ENCODE measurements around the gene CMPK2.

CMPK2 gene

DNA sequence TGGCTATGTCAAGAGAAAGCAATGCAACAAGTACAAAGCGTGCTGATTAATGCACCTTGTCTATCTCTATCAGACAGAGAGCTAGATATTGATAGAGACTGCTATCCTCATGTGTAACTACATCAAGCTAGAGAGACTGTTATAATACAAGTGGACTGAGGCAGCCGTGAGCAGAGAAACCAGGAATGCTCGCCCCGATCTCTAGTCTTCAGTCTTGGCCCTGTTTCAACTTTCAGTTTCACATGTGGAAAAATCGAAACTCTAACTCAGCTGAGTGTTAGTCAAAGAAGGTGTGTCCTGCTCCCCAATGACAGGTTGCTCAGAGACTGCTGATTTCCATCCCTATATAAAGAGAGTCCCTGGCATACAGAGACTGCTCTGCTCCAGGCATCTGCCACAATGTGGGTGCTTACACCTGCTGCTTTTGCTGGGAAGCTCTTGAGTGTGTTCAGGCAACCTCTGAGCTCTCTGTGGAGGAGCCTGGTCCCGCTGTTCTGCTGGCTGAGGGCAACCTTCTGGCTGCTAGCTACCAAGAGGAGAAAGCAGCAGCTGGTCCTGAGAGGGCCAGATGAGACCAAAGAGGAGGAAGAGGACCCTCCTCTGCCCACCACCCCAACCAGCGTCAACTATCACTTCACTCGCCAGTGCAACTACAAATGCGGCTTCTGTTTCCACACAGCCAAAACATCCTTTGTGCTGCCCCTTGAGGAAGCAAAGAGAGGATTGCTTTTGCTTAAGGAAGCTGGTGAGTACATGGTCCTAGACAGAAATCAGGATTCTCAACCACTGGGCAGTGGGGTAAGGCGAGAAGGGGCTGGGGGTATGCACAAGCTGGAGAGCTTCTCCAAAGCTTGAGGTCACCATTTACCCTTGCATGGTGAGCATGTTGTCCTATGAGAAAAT is 11.9 kb upstream of the CMPK2 start, which contains the start of gene RSAD2:
Gene RSAD2 (plus strand): TSS at position 376 of the 903 bp plus-strand sequence. CDS start 24 bp downstream, at position 400.
- H3K4me3 ChIP-seq (ENCODE audit: low read depth, low read length): no peak within 1 kb of the TSS
- H3K36me3 ChIP-seq: no peaks in the 10 kb centered on the region
- DNase-seq: no peak
- H3K27me3 ChIP-seq (ENCODE audit: insufficient read depth, low read depth, severe bottlenecking): peaks cover 2% of the 10 kb centered on the region
- TF ChIP-seq, protein P1, sequence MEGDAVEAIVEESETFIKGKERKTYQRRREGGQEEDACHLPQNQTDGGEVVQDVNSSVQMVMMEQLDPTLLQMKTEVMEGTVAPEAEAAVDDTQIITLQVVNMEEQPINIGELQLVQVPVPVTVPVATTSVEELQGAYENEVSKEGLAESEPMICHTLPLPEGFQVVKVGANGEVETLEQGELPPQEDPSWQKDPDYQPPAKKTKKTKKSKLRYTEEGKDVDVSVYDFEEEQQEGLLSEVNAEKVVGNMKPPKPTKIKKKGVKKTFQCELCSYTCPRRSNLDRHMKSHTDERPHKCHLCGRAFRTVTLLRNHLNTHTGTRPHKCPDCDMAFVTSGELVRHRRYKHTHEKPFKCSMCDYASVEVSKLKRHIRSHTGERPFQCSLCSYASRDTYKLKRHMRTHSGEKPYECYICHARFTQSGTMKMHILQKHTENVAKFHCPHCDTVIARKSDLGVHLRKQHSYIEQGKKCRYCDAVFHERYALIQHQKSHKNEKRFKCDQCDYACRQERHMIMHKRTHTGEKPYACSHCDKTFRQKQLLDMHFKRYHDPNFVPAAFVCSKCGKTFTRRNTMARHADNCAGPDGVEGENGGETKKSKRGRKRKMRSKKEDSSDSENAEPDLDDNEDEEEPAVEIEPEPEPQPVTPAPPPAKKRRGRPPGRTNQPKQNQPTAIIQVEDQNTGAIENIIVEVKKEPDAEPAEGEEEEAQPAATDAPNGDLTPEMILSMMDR (IDR thresholded peaks at IDR 0.05; ENCODE audit: low read depth, low read length): no peak
- H3K27ac ChIP-seq: no peak within 1 kb of the TSS
- peaks cover 2% of the 10 kb centered on the region for H3K9me3 ChIP-seq (ENCODE audit: severe bottlenecking)

DNA sequence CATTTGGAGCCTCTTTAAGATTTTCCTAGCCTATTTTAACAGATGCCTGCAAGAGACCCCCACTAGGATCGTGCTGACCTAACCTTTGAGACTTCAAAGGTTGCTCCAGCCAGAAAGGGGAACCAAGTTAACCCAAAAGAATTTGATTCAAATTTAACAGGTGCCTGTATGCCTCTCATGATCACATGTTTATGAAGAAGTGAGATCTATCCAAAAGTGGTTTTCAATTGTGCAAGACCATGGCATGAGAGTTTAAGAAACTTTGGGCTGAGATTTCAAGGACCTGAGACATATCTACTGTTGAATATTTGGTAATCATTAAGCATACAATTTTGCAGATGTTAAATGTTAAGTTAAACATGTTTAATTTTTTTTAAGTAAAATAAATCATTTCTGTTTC is 10.6 kb upstream of the CMPK2 start:
- TF ChIP-seq, protein P1 (IDR thresholded peaks at IDR 0.05; ENCODE audit: low read depth, low read length): no peak
- Histone ChIP-seq H3K9me3 (ENCODE audit: severe bottlenecking) (peaks cover 2% of the 10 kb centered on the region), H3K27me3 (ENCODE audit: insufficient read depth, low read depth, severe bottlenecking) (no peaks in the 10 kb centered on the region), H3K4me3 (ENCODE audit: low read depth, low read length) (no peak overlapping the region), H3K36me3 (no peaks in the 10 kb centered on the region), H3K27ac (no peak overlapping the region)
- no peak for DNase-seq

DNA sequence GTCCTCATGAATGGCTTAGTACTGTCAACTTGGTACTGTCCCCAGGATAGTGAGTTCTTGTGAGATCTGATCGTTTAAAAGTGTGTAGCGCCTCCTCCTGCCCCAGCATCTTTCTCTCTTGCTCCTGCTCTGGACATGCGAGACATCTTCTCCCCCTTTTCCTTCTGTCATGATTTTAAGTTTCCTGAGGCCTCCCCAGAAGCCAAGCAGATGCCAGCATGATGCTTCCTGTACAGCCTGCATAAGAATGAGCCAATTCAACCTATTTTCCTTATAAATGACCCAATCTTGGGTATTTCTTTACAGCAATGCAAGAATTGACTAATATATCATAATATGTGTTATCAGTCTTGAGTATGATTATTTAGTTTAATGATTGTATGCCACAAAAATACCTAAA is 8.3 kb upstream of the CMPK2 start:
- Histone ChIP-seq H3K27me3 (ENCODE audit: insufficient read depth, low read depth, severe bottlenecking) (no peaks in the 10 kb centered on the region), H3K9me3 (ENCODE audit: severe bottlenecking) (peaks cover 2% of the 10 kb centered on the region), H3K4me3 (ENCODE audit: low read depth, low read length) (no peak overlapping the region), H3K36me3 (no peaks in the 10 kb centered on the region), H3K27ac (no peak overlapping the region)
- no peak for DNase-seq
- TF ChIP-seq, protein P1 (IDR thresholded peaks at IDR 0.05; ENCODE audit: low read depth, low read length): no peak

GRCh38 chr2:6872394-6872793 is 6.7 kb upstream of the CMPK2 start:
- Histone ChIP-seq H3K36me3 (no peaks in the 10 kb centered on the region), H3K27ac (no peak overlapping the region), H3K4me3 (ENCODE audit: low read depth, low read length) (no peak overlapping the region), H3K27me3 (ENCODE audit: insufficient read depth, low read depth, severe bottlenecking) (no peaks in the 10 kb centered on the region), H3K9me3 (ENCODE audit: severe bottlenecking) (peaks cover 2% of the 10 kb centered on the region)
- DNase-seq: no peak
- TF ChIP-seq, protein P1 (IDR thresholded peaks at IDR 0.05; ENCODE audit: low read depth, low read length): no peak

- 0 out of 2 replicates have a peak, but pooled peaks cover 2% of the 10 kb centered on the region for H3K36me3 ChIP-seq
- TF ChIP-seq, protein P1 (IDR thresholded peaks at IDR 0.05; ENCODE audit: low read depth, low read length): no peak
- H3K4me3 ChIP-seq (ENCODE audit: low read depth, low read length): no peak overlapping the region
- H3K9me3 ChIP-seq (ENCODE audit: severe bottlenecking): no peaks in the 10 kb centered on the region
- no peak for DNase-seq
- H3K27me3 ChIP-seq (ENCODE audit: insufficient read depth, low read depth, severe bottlenecking): no peaks in the 10 kb centered on the region
- no peak overlapping the region for H3K27ac ChIP-seq
Observed at GRCh38 chr2:6866982-6867381, 1.3 kb upstream of the CMPK2 start.

All from WERI-Rb-1 (cell line).